NCI-H1105 treated with DMSO at 0.1 percent for 48 hours (cell line): Measurements from ENCODE around the gene SAG.
"Not testable (repeated sequence)": the region's sequence is repeated elsewhere in the genome, so short reads cannot be mapped to it uniquely, and the experiment has no call there.

Source experiments
- DNase-seq: peaks from one replicate; lab custom pipeline; 2025; lab: John Stamatoyannopoulos, UW

The SAG gene

DNA sequence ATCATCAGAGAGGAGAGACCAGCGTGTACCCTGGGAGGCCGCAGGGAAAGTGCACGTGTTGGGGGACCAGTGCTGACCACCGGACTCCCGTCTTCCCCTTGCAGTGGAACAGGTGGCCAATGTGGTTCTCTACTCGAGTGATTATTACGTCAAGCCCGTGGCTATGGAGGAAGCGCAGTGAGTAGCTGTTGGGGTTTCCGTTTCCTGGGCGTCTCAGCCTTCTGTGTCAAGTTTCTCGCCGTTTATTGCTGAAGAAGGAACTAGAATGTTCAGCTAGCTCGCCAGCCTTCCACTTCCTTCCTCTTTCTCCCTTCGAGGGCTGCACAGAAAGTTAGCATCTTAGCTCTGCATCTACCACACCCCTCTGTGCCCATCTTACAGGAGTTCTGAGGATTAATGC, 23.9 kb downstream of the SAG start:
- DNase-seq = no peak

GRCh38 chr2:233332125-233332524, 24.5 kb downstream of the SAG start:
- no peak for DNase-seq

- no peak for DNase-seq
Observed at GRCh38 chr2:233334915-233335314, 27.3 kb downstream of the SAG start.

DNA sequence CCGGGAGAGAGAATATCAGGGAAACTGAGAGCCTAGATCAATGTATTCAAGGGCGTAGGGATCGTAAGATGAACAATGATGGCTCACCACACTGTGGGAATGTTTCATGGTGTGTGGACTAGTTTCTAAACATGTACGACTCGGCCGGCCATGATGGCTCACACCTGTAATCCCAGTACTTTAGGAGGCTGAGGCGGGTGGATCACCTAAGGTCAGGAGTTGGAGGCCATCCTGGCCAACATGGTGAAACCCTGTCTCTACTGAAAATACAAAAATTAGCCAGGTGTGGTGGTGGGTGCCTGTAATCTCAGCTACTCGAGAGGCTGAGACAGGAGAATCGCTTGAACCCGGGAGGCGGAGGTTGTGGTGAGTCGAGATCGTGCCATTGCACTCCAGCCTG, 28.5 kb downstream of the SAG start:
- not testable (repeated sequence) for DNase-seq

GRCh38 chr2:233336541-233336940, 28.9 kb downstream of the SAG start:
- DNase-seq = no peak

DNA sequence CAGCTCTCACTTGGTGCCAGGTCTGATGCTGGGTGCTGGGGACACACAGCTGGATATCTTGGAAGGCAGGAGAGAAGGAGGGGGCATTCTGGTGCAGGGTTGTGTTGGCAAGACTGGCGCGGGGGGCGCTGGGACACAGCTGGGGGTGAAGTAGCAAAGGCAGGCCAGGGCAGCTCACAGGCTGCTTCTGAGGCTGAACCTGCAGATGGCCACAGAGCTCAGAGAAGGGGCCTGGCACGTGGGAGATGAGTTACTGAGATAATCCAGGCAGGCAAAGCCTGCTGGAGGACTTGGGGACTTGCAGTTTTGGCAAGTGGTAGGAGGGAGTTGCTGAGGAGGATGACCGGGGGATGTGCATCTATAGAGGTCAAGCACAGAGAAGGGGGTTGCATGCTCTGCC, 30.4 kb downstream of the SAG start:
- no peak for DNase-seq

DNA sequence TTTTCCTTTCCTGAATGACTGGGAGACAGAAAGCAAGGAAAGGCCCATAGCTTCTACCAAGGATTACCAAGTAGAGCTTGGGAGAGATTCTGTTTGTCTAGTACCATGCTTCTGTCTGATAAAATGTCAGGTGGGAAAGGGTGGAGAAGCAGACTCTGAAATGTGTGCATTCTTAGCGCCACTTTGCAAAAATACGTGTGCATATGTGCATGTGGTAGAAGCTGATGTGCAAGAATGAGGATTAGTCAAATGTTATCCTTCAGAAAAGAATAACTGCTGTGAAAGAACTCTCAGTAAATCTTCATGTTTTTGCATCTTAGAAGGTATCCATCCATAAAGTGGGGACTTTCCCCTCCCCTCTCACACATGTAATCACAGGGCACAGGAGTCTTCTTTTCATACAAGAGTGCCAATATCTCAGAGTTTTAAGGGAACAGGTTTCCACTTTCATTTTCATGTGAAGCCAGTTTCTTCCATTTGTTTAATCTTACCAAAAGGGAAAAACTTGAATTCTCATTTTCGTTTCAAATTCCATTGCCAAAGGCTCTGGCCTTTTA, 31.3 kb downstream of the SAG start:
- no peak for DNase-seq

GRCh38 chr2:233339427-233339826, 31.8 kb downstream of the SAG start:
- DNase-seq = no peak

GRCh38 chr2:233341296-233341695, 33.7 kb downstream of the SAG start:
- DNase-seq = no peak

- no peak for DNase-seq
Observed at GRCh38 chr2:233342301-233342700, 34.7 kb downstream of the SAG start.

DNA sequence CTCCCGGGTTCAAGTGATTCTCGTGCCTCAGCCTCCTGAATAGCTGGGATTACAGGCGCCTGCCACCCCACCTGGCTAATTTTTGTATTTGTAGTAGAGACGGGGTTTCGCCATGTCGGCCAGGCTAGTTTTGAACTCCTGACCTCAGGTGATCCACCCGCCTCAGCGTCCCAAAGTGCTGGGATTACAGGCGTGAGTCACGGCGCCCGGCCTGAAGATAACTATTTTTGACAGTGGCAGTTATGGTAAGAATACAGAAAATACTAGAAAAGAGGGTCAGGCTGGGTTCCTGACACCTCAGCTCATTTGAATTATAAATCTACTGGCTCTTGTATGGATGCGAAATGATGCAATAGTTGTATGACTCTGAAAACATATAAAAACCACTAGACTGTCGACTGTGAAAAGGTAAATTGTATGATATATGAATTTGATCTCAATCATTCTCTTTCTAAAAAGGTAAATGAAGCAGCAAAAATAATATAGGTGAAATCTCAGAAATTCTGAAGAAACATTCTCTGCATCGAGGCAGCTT, 35.6 kb downstream of the SAG start:
- DNase-seq = no peak

GRCh38 chr2:233346376-233346775, 38.8 kb downstream of the SAG start:
- no peak for DNase-seq

GRCh38 chr2:233346930-233347329, 39.3 kb downstream of the SAG start:
- DNase-seq = no peak

DNA sequence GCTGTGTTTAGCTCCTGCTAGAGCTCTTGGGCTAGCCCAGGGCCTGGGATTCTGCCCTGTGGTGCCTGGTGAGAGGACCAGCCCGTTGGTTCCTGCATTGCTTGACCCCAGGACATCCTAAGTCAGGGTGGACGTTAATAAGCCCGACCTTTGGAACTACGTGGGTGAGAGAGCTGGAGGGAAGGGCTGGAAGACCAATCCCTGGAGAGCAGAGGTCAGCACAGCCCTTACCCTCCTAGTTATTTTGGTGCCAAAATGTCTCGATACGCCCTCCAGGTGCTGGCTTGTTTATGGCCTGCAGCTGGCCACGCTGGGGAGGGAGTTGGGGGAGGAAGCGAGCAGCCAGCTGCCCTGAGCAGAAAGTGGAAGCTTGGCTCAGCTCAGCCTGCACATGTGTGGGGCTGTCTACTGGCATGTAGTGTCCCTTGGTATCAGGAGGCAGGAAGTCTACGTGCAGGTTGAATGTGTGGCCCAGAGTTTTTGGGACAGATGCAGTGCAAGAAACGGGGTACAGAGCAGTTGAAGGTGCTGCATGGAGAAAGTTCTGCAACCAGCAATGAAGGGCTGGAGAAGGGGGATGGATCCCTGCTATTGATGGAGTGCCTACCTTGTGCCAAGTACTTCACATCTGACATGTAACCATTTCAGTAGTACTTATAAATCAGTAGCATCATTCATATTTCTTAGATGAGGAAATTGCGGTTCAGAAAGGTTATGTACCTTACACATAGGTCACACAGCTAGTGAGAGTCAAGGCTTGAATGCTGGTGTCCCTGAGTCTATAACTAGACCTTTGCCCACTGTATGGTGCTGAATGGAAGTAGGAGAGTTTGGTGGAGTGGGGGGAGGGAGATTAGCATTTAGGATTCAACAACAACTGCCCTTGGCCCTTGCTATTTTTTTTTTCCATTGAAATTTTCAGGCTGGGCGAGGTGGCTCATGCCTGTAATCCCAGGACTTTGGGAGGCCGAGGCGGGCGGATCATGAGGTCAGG, 41.7 kb downstream of the SAG start:
- DNase-seq = peak; percentile 52

DNA sequence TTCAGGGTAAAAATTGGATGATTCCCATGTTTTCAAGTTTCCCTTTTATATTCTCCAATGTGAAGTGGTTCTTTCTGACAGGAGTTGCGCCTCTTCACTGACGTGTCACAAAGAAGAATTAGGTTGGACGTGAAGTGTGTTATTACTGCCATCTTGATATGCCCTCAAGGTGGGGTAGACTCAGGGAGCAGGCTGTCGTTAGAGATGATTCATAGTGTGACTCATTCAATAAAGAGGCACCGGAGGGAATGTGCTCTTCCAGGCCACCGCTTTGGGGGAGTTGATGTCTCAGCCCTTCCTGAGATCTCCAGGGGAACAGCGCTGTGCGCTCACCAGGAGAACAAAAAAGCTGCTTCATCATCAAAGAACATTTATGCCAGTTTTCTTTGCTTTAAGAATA, 43.1 kb downstream of the SAG start:
- peak; percentile 10 for DNase-seq

- DNase-seq = no peak
Observed at GRCh38 chr2:233351423-233351822, 43.8 kb downstream of the SAG start.

GRCh38 chr2:233352141-233352842, 44.7 kb downstream of the SAG start:
- no peak for DNase-seq

DNA sequence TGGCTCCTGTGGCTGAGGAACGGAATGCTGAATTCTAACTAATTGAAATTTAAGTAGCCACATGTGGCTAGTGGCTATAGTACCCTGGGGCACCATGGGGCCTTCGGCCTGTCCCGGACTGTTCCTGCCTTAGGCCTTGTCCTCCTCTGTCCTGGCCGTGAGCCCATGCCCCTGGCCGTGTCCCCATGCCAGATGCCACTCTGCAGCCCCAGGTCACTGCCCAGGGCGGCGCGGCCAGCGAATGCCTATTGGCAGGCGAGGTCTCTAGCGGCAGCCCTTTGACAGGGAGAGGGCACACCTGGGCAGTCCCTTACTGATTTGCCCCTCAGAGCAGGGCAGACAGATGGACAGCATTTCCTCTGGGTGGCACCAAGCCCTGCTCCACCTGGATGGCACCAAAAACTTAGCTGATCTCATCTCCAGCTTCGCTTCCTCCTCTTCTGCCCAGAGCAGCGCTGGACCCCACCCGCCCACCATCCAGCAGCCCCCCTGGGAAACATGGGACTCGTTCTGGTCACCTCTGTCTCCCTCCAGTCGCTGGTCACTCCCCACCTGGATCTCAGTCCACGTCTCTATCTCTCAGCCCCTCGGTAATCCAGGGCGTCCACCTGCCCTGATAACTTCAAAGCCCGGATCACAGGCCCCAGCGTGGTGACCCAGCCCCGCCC, 45.6 kb downstream of the SAG start:
- DNase-seq = no peak

GRCh38 chr2:233353769-233354499, 46.3 kb downstream of the SAG start, which contains the start of gene DGKD:
DGKD (plus strand) TSS chr2:233354494; CDS start chr2:233354519, 25 bp downstream.
- DNase-seq = peak; percentile 14

DNA sequence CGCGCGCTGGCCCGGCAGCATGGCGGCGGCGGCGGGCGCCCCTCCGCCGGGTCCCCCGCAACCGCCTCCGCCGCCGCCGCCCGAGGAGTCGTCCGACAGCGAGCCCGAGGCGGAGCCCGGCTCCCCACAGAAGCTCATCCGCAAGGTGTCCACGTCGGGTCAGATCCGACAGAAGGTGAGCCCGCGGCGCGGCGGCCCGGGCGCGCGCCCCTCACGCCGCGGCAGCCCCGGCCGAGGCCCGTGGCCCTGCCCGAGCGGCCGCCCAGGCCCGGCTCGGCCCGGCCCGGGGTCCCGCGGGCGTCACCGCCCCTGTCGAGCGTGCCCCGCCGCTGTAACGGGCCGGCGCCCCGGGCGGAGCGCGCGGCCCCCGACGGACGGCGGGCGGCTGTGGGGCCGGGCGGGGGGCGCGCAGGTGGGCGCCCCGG, 46.9 kb downstream of the SAG start:
- DNase-seq = no peak

DNA sequence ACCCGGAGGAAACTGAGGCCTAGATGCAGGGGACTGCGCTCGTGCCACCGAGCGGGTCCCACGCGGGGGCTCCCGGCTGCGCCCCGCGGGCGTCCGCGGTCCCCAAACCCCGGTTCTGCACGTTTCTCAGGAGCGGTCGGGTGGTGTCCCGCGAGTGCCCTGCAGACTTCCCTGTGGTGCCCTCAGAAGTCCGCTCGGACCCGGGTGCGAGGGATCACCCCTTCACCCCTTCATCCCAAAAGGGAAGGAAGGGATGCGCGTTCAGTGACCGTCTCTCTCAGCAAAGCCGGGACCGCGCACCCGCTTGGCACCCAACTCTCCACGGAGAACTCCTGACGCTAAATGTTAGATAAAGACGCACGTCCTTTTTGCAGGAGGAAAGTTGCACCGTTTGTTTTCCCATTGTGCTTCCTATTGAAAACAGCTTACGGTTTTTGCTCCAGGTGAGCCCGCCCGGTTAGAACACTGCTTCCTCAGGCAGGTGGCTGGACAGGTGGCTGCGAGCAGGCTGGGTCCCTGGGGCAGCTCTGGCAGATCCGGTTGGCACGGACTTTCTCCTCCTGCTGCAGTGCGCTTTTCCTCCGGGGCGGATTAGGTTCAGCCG, 47.5 kb downstream of the SAG start:
- DNase-seq = peak; percentile 30
